Measurements from ENCODE around the gene TRABD2B. TPM values are rescaled to one million over a fixed set of nuclear protein-coding genes. Genes with fewer than 3 reads are reported as not detected.

Gene TRABD2B
- total and polyA plus RNA-seq, 2 experiments from 2014 or later, result 1.6 to 2.0 TPM

- ATAC-seq, result no peak
- no peak overlapping the region for H3K27ac ChIP-seq (ENCODE audit: low read depth)
- H3K4me3 Mint-ChIP-seq, result no peak overlapping the region
Measured at GRCh38 chr1:47757226-47757975, 239.8 kb downstream of the TRABD2B start.

More at GRCh38 chr1:47757226-47757975, 239.8 kb downstream of the TRABD2B start:
- Histone ChIP-seq H3K27me3 (ENCODE audit: insufficient read depth) (no peaks in the 10 kb centered on the region), H3K4me1 (ENCODE audit: insufficient read depth) (no peaks in the 10 kb centered on the region), H3K36me3 (ENCODE audit: insufficient read depth) (no peaks in the 10 kb centered on the region), H3K4me3 (no peak overlapping the region), H3K9me2 (ENCODE audit: insufficient read depth) (no peaks in the 10 kb centered on the region), H4K20me1 (replicated peaks; ENCODE audit: insufficient read depth) (no peaks in the 10 kb centered on the region), H3F3A (replicated peaks; ENCODE audit: low read depth) (no peaks in the 10 kb centered on the region), H2AFZ (no peak overlapping the region), H3K79me2 (replicated peaks; ENCODE audit: insufficient read depth) (no peaks in the 10 kb centered on the region), H3K4me2 (no peak overlapping the region)
- DNase-seq (ENCODE audit: low spot score), result no peak
- Mint-ChIP-seq H3K27ac (no peak overlapping the region), H3K4me1 (peaks cover 3% of the 10 kb centered on the region; the same call in 2 of the 3 replicates), H3K27me3 (ENCODE audit: insufficient read depth, low read depth, poor library complexity) (peaks cover 4% of the 10 kb centered on the region), H3K36me3 (ENCODE audit: low read depth) (no peaks in the 10 kb centered on the region), H3K9me3 (no peaks in the 10 kb centered on the region; the same call in 2 of the 3 replicates)
- TF ChIP-seq EZH2phosphoT487 (IDR thresholded peaks at IDR 0.05; ENCODE audit: unreplicated experiment) (no peak), REST (IDR thresholded peaks at IDR 0.05; ENCODE audit: unreplicated experiment) (no peak), POLR2AphosphoS5 (IDR thresholded peaks at IDR 0.05; ENCODE audit: low read depth) (no peak), EZH2 (IDR thresholded peaks at IDR 0.05; ENCODE audit: low read depth, unreplicated experiment) (no peak), STAT1 (IDR thresholded peaks at IDR 0.05; ENCODE audit: unreplicated experiment) (no peak), ETS1 (IDR thresholded peaks at IDR 0.05) (no peak), JUNB (IDR thresholded peaks at IDR 0.05; ENCODE audit: unreplicated experiment) (no peak), ZNF462 (CRISPR knock-in tag; IDR thresholded peaks at IDR 0.05) (no peak)
